Measurements from ENCODE around the gene AKAP8L. TPM values are rescaled to one million over a fixed set of nuclear protein-coding genes. Genes with fewer than 3 reads are reported as not detected.

Gene AKAP8L
- total and polyA plus RNA-seq, 2 donors (not counting 1 experiment from before 2014, with no cell fraction given): 184 to 211 TPM

DNA sequence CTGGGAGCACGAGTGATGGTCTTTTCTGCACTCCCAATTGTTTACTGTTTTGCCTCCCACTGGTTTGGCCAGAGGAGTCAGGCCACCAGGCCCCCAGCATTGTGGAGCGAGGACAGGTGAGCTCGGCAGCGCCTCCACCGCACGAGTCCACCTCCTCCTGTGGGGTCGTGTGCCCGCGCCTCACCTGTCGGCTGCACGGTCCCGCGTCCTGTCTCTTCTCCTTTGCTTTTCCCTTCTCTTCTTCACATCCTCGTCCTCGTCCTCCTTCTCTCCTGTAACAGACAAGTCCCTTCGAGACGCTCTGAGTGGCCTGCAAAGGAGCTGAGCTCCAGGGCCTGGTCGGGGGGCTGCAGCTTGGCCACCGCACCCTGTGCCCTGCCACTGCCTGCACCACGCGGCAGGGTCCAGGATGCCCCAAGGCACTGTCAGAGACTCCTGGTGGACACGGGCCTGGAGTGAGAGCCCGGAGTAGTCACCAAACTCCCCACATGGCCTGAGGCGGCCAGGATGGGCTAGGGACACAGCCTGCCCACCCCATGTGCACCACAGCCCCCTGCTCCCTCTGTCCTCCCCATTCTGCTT, 50.6 kb downstream of the AKAP8L start:
- Histone ChIP-seq H3K4me3 (ENCODE audit: control extremely low read depth in 1 of 5, extremely low read depth in 1 of 5, insufficient read depth in 1 of 5, low read depth in 2 of 5, low read length in 4 of 5) (no peak overlapping the region), H3K4me2 (replicated peaks; ENCODE audit: low read depth, low read length, poor library complexity, severe bottlenecking) (no peak overlapping the region), H2AFZ (ENCODE audit: insufficient read depth, low read depth, low read length, poor library complexity, severe bottlenecking) (no peak overlapping the region), H3K9me3 (ENCODE audit: control extremely low read depth in 1 of 3, control insufficient read depth in 2 of 3, insufficient read depth in 1 of 3, low read length in 2 of 3) (no peaks in the 10 kb centered on the region), H3K27me3 (replicated peaks in 1 of 4; ENCODE audit: control extremely low read depth in 1 of 4, control insufficient read depth in 3 of 4, insufficient read depth in 4 of 4, low read length in 3 of 4) (no peaks in the 10 kb centered on the region), H3K9ac (ENCODE audit: low read length) (no peak overlapping the region), H3K27ac (ENCODE audit: low read length in 2 of 2) (no peak overlapping the region), H4K20me1 (ENCODE audit: control insufficient read depth, insufficient read depth, low read length, poor library complexity, severe bottlenecking) (peaks cover 69% of the 10 kb centered on the region), H3K79me2 (ENCODE audit: control insufficient read depth, insufficient read depth, low read length) (peaks cover 64% of the 10 kb centered on the region), H3K4me1 (ENCODE audit: control insufficient read depth in 2 of 2, insufficient read depth in 2 of 2, low read length in 2 of 2) (no peaks in the 10 kb centered on the region), H3K36me3 (replicated peaks in 1 of 2; ENCODE audit: control extremely low read depth in 1 of 2, control insufficient read depth in 1 of 2, extremely low read depth in 1 of 2, insufficient read depth in 2 of 2, low read length in 1 of 2) (peaks cover 2 to 81% of the 10 kb centered on the region in 2 experiments)
- 98% methylated on average over 23 of the region's 24 CpGs for WGBS (ENCODE audit: insufficient coverage)
- Mint-ChIP-seq H3K27me3 (no peaks in the 10 kb centered on the region), H3K27ac (no peak overlapping the region), H3K4me1 (no peaks in the 10 kb centered on the region), H3K4me3 (no peak overlapping the region), H3K9me3 (ENCODE audit: insufficient read depth) (no peaks in the 10 kb centered on the region)
- DNase-seq: peak; percentile 9
- ChIA-PET CTCF (interaction anchor here (1.0 kb wide), 1 partner anchor 53 kb away, joined by 3 read pairs; no protein-coding TSS in a partner anchor), POLR2A (no interaction called here)
- TF ChIP-seq, protein P1, sequence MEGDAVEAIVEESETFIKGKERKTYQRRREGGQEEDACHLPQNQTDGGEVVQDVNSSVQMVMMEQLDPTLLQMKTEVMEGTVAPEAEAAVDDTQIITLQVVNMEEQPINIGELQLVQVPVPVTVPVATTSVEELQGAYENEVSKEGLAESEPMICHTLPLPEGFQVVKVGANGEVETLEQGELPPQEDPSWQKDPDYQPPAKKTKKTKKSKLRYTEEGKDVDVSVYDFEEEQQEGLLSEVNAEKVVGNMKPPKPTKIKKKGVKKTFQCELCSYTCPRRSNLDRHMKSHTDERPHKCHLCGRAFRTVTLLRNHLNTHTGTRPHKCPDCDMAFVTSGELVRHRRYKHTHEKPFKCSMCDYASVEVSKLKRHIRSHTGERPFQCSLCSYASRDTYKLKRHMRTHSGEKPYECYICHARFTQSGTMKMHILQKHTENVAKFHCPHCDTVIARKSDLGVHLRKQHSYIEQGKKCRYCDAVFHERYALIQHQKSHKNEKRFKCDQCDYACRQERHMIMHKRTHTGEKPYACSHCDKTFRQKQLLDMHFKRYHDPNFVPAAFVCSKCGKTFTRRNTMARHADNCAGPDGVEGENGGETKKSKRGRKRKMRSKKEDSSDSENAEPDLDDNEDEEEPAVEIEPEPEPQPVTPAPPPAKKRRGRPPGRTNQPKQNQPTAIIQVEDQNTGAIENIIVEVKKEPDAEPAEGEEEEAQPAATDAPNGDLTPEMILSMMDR (IDR thresholded peaks at IDR 0.05): no peak
- TF ChIP-seq EZH2 (IDR thresholded peaks at IDR 0.05; ENCODE audit: borderline replicate concordance, insufficient read depth, low read depth, low read length, poor library complexity, severe bottlenecking): no peak
- no peak for ATAC-seq (ENCODE audit: low read depth)
- intact Hi-C loops (cut with micrococcal nuclease): no loop called here

DNA sequence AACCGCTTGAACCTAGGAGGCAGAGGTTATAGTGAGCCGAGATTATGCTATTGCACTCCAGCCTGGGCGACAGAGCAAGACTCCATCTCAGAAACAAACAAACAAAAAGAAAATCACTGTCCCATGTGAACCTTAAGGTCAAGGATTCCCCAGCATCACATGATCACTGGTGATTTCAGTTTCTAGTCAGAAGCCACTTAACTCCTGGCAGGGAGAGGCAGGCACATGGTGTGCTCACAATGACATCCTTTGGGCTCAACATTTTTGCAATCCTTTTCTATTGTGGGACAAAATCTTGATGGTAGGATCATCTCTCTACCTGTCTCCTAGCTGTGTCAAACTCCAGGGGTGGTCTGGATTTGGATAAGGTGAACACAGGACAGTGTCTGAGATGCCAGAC, 51.3 kb downstream of the AKAP8L start:
- Histone ChIP-seq H3K27ac (ENCODE audit: low read length in 2 of 2) (no peak overlapping the region), H3K9ac (ENCODE audit: low read length) (no peak overlapping the region), H3K9me3 (ENCODE audit: control extremely low read depth in 1 of 3, control insufficient read depth in 2 of 3, insufficient read depth in 1 of 3, low read length in 2 of 3) (no peaks in the 10 kb centered on the region), H3K79me2 (ENCODE audit: control insufficient read depth, insufficient read depth, low read length) (peaks cover 57% of the 10 kb centered on the region), H3K4me3 (ENCODE audit: control extremely low read depth in 1 of 5, extremely low read depth in 1 of 5, insufficient read depth in 1 of 5, low read depth in 2 of 5, low read length in 4 of 5) (no peak overlapping the region), H4K20me1 (ENCODE audit: control insufficient read depth, insufficient read depth, low read length, poor library complexity, severe bottlenecking) (peaks cover 62% of the 10 kb centered on the region), H2AFZ (ENCODE audit: insufficient read depth, low read depth, low read length, poor library complexity, severe bottlenecking) (no peak overlapping the region), H3K27me3 (replicated peaks in 1 of 4; ENCODE audit: control extremely low read depth in 1 of 4, control insufficient read depth in 3 of 4, insufficient read depth in 4 of 4, low read length in 3 of 4) (no peaks in the 10 kb centered on the region), H3K36me3 (replicated peaks in 1 of 2; ENCODE audit: control extremely low read depth in 1 of 2, control insufficient read depth in 1 of 2, extremely low read depth in 1 of 2, insufficient read depth in 2 of 2, low read length in 1 of 2) (peaks cover 2 to 74% of the 10 kb centered on the region in 2 experiments), H3K4me1 (ENCODE audit: control insufficient read depth in 2 of 2, insufficient read depth in 2 of 2, low read length in 2 of 2) (no peaks in the 10 kb centered on the region), H3K4me2 (replicated peaks; ENCODE audit: low read depth, low read length, poor library complexity, severe bottlenecking) (no peak overlapping the region)
- intact Hi-C loops (cut with micrococcal nuclease): no loop called here
- no peak for TF ChIP-seq EZH2 (IDR thresholded peaks at IDR 0.05; ENCODE audit: borderline replicate concordance, insufficient read depth, low read depth, low read length, poor library complexity, severe bottlenecking)
- TF ChIP-seq, protein P1 (IDR thresholded peaks at IDR 0.05): no peak
- ATAC-seq (ENCODE audit: low read depth) (no peak), DNase-seq (no peak)
- H3K4me3 Mint-ChIP-seq: no peak overlapping the region
- no peaks in the 10 kb centered on the region for H3K4me1 Mint-ChIP-seq
- no peak overlapping the region for H3K27ac Mint-ChIP-seq
- no peaks in the 10 kb centered on the region for H3K9me3 Mint-ChIP-seq (ENCODE audit: insufficient read depth)
- POLR2A ChIA-PET: no interaction called here
- WGBS (ENCODE audit: insufficient coverage): 100% methylated on average over 1 of the region's 3 CpGs
- no peaks in the 10 kb centered on the region for H3K27me3 Mint-ChIP-seq
- CTCF ChIA-PET: interaction anchor here (1.0 kb wide), 1 partner anchor 53 kb away, joined by 3 read pairs; no protein-coding TSS in a partner anchor
